Fibroblast of lung (primary cell): ENCODE data around the gene ATXN8OS. TPM values are rescaled to one million over a fixed set of nuclear protein-coding genes. Genes with fewer than 3 reads are reported as not detected.

Experiments
- DNase-seq, 2 donors: peaks; one replicate each; pipeline versions ENCODE4 v3.0.0 to v3.0.0-alpha.2; 2010; ENCODE audit warnings: low read depth in 2 of 2
- H2AFZ ChIP-seq: 2 replicates; pipeline ENCODE4 v1.5.1; 2012; ENCODE audit warnings: low read length, control low read depth, inconsistent platforms
- H3K27ac ChIP-seq: 2 replicates; pipeline ENCODE4 v1.5.1; 2011; ENCODE audit warnings: low read length, control low read depth; ENCODE audit not compliant: insufficient read depth
- H3K27me3 ChIP-seq: 2 replicates; pipeline ENCODE4 v1.5.1; 2011; ENCODE audit warnings: mild to moderate bottlenecking, low read length; ENCODE audit not compliant: control insufficient read depth, insufficient read depth
- H3K36me3 ChIP-seq: 2 replicates; pipeline ENCODE4 v1.5.1; 2011; ENCODE audit warnings: low read length; ENCODE audit not compliant: control insufficient read depth, insufficient read depth
- H3K4me1 ChIP-seq: 2 replicates; pipeline ENCODE4 v1.5.1; 2011; ENCODE audit warnings: low read length; ENCODE audit not compliant: control insufficient read depth, insufficient read depth; ENCODE audit errors: extremely low read depth
- H3K4me2 ChIP-seq: 2 replicates; pipeline ENCODE4 v1.5.1; 2011; ENCODE audit warnings: low read length, control low read depth; ENCODE audit not compliant: insufficient read depth; ENCODE audit errors: extremely low read depth
- H3K4me3 ChIP-seq, 4 experiments: fragments of 200-600 bp in 1 of 4; sonication (generic) in 1 of 4; replicated peaks in 1 of 4; 2 replicates each; pipeline ENCODE4 v1.5.1; 2011 to 2016; ENCODE audit warnings: low read length in 4 of 4, low read depth in 3 of 4, mild to moderate bottlenecking in 3 of 4, control low read depth in 2 of 4, inconsistent platforms in 1 of 4, mixed read lengths in 1 of 4; ENCODE audit not compliant: insufficient read depth in 1 of 4; ENCODE audit errors: control extremely low read depth in 1 of 4
- H3K79me2 ChIP-seq: 2 replicates; pipeline ENCODE4 v1.5.1; 2012; ENCODE audit warnings: mild to moderate bottlenecking, low read length, inconsistent platforms; ENCODE audit not compliant: control insufficient read depth, insufficient read depth
- H3K9ac ChIP-seq: 2 replicates; pipeline ENCODE4 v1.5.1; 2011; ENCODE audit warnings: mild to moderate bottlenecking, low read length, control low read depth; ENCODE audit not compliant: insufficient read depth
- H3K9me3 ChIP-seq: 2 replicates; pipeline ENCODE4 v1.5.1; 2012; ENCODE audit warnings: low read depth, low read length; ENCODE audit not compliant: control insufficient read depth, insufficient read depth
- H4K20me1 ChIP-seq: 2 replicates; pipeline ENCODE4 v1.5.1; 2011; ENCODE audit warnings: low read length; ENCODE audit not compliant: control insufficient read depth, insufficient read depth; ENCODE audit errors: extremely low read depth
- EZH2 ChIP-seq: IDR thresholded peaks from 2 replicates; pipeline ENCODE4 v1.5.1; 2012; ENCODE audit warnings: low read length, control low read depth, mild to moderate bottlenecking; ENCODE audit errors: missing control alignments
- polyA plus RNA-seq, 2 donors: library from polyadenylated mRNA; depleted of rRNA in 1 of 2; stranded (reverse) in 1 of 2; unstranded in 1 of 2; fragments of >200 nt; gene quantifications; 2 replicates each; pipeline ENCODE4 v1.2.1, GENCODE V29; 2011 to 2012; ENCODE audit warnings: missing spikeins in 1 of 2
- total RNA-seq: library from RNA; depleted of rRNA; stranded (reverse); fragments of >200 nt; gene quantifications from 2 replicates; pipeline ENCODE4 v1.2.1, GENCODE V29; 2014
- TF ChIP-seq, protein P1 (sequence below), 2 donors: IDR thresholded peaks in 1 of 2; conservative IDR thresholded peaks in 1 of 2; 1 replicate in 1 of 2; 2 replicates in 1 of 2; pipeline ENCODE4 v1.5.1; 2011 to 2012; ENCODE audit warnings: low read length in 2 of 2, control low read depth in 1 of 2, inconsistent platforms in 1 of 2, low read depth in 1 of 2, mild to moderate bottlenecking in 1 of 2

Gene ATXN8OS
- total and polyA plus RNA-seq, 2 donors (not counting 1 experiment from before 2014, with no cell fraction given), result not detected

DNA sequence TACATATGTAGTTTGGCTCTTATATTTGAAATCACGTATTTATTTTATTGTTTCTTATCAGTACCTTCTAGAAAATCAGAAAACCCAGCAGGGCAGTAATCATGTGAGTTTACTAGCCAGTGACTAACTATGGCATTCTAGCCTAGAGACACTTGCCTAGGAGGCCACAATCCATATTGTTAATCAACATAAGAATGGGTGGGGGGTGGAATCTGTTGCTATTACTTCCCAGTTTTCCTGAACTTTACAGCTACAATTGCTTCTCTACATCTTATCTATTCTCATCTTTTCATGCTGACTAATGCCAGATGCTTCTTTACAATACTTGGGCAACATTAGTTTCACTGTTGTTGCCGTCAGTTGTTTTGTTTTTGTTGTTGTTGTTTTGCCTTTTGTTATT is 18.7 kb upstream of the ATXN8OS start:
- DNase-seq, result no peak
- no peaks in the 10 kb centered on the region for H4K20me1 ChIP-seq
- no peaks in the 10 kb centered on the region for H3K27me3 ChIP-seq
- no peaks in the 10 kb centered on the region for H3K9me3 ChIP-seq
- no peaks in the 10 kb centered on the region for H3K36me3 ChIP-seq
- H3K27ac ChIP-seq, result no peak overlapping the region
- H3K4me2 ChIP-seq, result no peak overlapping the region
- no peak overlapping the region for H2AFZ ChIP-seq
- H3K9ac ChIP-seq, result no peak overlapping the region
- H3K79me2 ChIP-seq, result no peaks in the 10 kb centered on the region
- no peak for TF ChIP-seq EZH2
- TF ChIP-seq, protein P1, sequence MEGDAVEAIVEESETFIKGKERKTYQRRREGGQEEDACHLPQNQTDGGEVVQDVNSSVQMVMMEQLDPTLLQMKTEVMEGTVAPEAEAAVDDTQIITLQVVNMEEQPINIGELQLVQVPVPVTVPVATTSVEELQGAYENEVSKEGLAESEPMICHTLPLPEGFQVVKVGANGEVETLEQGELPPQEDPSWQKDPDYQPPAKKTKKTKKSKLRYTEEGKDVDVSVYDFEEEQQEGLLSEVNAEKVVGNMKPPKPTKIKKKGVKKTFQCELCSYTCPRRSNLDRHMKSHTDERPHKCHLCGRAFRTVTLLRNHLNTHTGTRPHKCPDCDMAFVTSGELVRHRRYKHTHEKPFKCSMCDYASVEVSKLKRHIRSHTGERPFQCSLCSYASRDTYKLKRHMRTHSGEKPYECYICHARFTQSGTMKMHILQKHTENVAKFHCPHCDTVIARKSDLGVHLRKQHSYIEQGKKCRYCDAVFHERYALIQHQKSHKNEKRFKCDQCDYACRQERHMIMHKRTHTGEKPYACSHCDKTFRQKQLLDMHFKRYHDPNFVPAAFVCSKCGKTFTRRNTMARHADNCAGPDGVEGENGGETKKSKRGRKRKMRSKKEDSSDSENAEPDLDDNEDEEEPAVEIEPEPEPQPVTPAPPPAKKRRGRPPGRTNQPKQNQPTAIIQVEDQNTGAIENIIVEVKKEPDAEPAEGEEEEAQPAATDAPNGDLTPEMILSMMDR (conservative IDR thresholded peaks at IDR 0.05 in 1 of 2, IDR thresholded peaks at IDR 0.05 in 1 of 2; ENCODE audit: low read depth in 1 of 2, low read length in 2 of 2), result no peak
- no peaks in the 10 kb centered on the region for H3K4me1 ChIP-seq
- no peak overlapping the region for H3K4me3 ChIP-seq

DNA sequence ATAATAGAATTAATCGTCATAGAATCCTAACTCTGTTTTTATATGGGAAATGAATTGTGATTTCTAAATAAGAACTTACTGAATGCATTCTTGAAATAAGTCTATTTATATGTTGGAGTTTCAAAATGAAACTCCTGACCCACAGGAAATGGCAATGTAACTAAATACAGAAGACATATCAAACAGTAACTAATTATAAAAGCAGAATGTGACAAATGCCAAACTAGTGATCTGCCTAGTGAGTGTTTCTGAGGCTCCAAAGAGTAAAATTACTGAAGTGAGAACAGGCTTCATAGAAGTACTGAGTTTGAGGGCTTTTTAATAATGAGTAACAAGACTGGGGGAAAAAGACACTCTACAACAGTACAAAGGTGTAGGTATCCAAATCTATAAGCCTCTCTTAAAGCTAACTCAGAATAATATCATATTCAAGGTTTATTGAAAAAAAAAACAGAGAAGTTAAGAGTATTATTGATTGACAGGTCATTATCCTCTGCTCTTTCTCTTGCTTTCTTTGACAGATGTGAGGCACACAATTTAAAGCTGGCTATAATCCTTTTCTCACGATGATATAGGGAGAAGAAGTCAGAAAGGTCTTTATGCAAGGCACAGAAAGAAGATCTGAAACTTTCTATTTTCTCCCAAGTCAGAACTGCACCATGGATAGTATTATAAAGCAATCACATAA is 17.4 kb upstream of the ATXN8OS start:
- Histone ChIP-seq H3K4me3 (no peak overlapping the region), H4K20me1 (no peaks in the 10 kb centered on the region), H3K4me2 (no peak overlapping the region), H3K9ac (no peak overlapping the region), H3K36me3 (no peaks in the 10 kb centered on the region), H3K9me3 (no peaks in the 10 kb centered on the region), H2AFZ (no peak overlapping the region), H3K27ac (no peak overlapping the region), H3K27me3 (no peaks in the 10 kb centered on the region), H3K79me2 (no peaks in the 10 kb centered on the region), H3K4me1 (no peaks in the 10 kb centered on the region)
- no peak for DNase-seq
- no peak for TF ChIP-seq EZH2
- TF ChIP-seq, protein P1 (conservative IDR thresholded peaks at IDR 0.05 in 1 of 2, IDR thresholded peaks at IDR 0.05 in 1 of 2; ENCODE audit: low read depth in 1 of 2, low read length in 2 of 2), result no peak

DNA sequence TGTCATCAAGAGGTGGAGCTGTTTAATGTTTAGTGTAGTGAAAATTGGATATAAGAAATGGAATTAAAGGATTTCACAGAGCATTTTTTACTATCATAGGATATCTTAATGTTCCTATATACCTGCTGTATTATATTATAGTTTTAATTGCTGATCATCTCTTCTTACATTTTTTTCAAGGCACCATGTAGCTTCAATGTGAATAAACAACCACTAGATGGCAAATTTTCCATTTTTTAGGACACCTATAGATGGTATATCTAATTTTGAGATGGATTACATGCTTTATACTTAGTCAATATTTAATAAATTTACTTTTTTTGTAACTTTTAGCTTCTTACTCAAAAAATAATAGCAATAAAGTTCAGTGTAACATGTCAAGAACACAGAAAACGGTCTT is 9.0 kb upstream of the ATXN8OS start:
- peak in 1 of 2 donors; percentile 3 for DNase-seq
- H4K20me1 ChIP-seq, result no peaks in the 10 kb centered on the region
- H3K27me3 ChIP-seq, result no peaks in the 10 kb centered on the region
- no peak overlapping the region for H3K4me2 ChIP-seq
- H3K4me3 ChIP-seq, result no peak overlapping the region
- no peak overlapping the region for H3K9ac ChIP-seq
- no peak for TF ChIP-seq EZH2
- TF ChIP-seq, protein P1 (conservative IDR thresholded peaks at IDR 0.05 in 1 of 2, IDR thresholded peaks at IDR 0.05 in 1 of 2; ENCODE audit: low read depth in 1 of 2, low read length in 2 of 2), result peak in 1 of 2 donors; percentile 11
- no peak overlapping the region for H2AFZ ChIP-seq
- no peaks in the 10 kb centered on the region for H3K9me3 ChIP-seq
- no peaks in the 10 kb centered on the region for H3K4me1 ChIP-seq
- H3K36me3 ChIP-seq, result no peaks in the 10 kb centered on the region
- H3K27ac ChIP-seq, result no peak overlapping the region
- H3K79me2 ChIP-seq, result no peaks in the 10 kb centered on the region
